ENCODE results near the gene MRPL47.

GRCh38 chr3:179624451-179624850 lies 20.0 kb upstream of the MRPL47 start:
- TF ChIP-seq POLR2AphosphoS5 (IDR thresholded peaks at IDR 0.05; ENCODE audit: borderline replicate concordance, low read depth, low read length) (no peak), EZH2 (IDR thresholded peaks at IDR 0.05) (no peak)

All from SK-N-MC (cell line).